Epithelial cell of esophagus (primary cell): Measurements from ENCODE around the gene CAMK1D.

Experiments
- DNase-seq: peaks from one replicate; pipeline ENCODE4 v3.0.0; 2010; ENCODE audit warnings: low read depth
- H3K4me3 ChIP-seq: 2 replicates; pipeline ENCODE4 v1.5.1; 2011; ENCODE audit warnings: mild to moderate bottlenecking, low read length, control low read depth
- TF ChIP-seq, protein P1 (sequence below): IDR thresholded peaks from 2 replicates; pipeline ENCODE4 v1.5.1; 2011; ENCODE audit warnings: low read depth, mild to moderate bottlenecking, low read length, control low read depth, inconsistent platforms; ENCODE audit not compliant: insufficient read depth; ENCODE audit errors: missing control alignments

CAMK1D gene

DNA sequence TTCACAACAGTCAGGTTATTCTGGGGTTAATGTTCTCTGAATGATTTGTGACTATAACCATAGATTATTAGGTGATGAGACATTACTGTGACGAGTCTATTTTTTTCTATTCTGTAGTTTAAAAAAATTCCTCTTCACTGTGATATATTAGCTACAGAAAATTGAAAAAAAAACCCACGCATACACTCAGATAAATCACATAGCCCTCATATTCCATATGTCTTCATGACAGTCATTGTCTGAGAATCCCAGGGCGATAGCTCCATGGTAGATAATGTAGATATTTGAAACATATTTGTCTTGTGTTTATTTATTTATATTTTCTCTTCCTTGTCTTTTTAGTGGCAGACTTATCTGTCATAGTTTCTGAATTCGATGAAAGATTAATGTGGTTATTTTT lies 110.0 kb downstream of the CAMK1D start:
- no peak overlapping the region for H3K4me3 ChIP-seq
- no peak for DNase-seq
- TF ChIP-seq, protein P1, sequence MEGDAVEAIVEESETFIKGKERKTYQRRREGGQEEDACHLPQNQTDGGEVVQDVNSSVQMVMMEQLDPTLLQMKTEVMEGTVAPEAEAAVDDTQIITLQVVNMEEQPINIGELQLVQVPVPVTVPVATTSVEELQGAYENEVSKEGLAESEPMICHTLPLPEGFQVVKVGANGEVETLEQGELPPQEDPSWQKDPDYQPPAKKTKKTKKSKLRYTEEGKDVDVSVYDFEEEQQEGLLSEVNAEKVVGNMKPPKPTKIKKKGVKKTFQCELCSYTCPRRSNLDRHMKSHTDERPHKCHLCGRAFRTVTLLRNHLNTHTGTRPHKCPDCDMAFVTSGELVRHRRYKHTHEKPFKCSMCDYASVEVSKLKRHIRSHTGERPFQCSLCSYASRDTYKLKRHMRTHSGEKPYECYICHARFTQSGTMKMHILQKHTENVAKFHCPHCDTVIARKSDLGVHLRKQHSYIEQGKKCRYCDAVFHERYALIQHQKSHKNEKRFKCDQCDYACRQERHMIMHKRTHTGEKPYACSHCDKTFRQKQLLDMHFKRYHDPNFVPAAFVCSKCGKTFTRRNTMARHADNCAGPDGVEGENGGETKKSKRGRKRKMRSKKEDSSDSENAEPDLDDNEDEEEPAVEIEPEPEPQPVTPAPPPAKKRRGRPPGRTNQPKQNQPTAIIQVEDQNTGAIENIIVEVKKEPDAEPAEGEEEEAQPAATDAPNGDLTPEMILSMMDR: no peak

DNA sequence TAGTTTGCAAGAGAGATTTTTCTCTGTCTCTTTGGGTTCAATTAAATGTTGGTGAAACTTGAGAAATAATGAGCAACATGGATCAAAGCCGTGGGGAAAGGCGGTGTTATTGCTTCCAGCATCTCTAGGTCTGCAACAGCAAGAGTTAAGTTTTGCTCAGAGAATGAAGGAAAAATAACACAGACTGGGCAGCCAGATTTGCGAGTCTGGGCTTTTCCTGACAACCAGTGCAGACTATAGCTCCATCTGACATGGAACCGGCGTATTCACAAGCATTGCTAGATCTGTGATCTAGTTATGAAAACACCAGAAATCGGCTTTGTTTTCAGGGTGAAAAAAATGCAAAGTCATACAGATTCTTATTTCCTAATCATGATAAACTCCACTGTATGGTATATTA lies 110.4 kb downstream of the CAMK1D start:
- TF ChIP-seq, protein P1: no peak
- no peak for DNase-seq
- no peak overlapping the region for H3K4me3 ChIP-seq

DNA sequence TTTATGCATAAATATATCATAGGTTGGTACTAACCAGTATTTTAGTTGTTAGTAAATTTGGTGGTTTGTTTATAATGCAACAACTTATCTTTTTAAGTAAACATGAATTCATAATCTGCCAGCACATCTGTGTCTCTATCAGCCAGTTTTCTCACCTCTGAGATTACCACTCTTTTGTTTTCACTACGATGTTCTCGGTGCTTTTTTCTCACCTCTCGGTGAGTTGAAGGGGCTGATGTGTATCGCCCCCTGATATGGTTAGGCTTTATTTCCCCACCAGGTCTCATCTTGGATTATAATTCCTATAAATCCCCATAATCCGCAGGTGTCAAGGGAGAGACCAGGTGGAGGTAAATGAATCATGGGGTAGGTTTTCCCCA lies 114.1 kb downstream of the CAMK1D start:
- DNase-seq: no peak
- TF ChIP-seq, protein P1: no peak

DNA sequence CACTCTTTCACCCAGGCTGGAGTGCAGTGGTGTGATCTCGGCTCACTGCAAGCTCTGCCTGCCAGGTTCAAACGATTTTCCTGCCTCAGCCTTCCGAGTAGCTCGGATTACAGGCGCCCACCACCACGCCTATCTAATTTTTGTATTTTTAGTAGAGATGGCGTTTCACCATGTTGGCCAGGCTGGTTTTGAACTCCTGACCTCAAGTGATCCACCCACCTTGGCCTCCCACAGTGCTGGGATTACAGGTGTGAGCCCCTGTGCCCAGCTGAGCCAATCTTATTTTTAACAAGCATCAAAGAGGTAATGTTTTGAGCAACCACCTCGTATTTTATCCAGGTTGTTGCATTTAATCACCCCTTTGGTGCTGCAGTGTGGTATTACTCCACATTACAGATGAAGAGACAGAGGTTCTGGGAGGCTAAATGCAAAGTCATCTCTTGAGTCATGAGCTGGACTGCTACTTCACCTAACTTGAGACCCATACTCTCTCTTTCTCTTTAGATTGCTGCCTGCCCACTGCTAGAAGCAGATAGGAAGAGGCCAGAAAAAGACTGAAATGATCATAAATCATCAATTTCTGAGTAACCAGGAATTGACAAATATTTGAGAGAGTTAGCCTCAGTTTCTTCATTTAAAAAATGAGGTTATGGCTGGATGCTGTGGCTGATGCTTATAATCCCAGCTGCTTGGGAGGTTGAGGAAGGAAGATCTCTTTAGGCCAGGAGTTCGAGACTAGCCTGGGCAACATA lies 116.2 kb downstream of the CAMK1D start:
- TF ChIP-seq, protein P1: no peak
- no peak overlapping the region for H3K4me3 ChIP-seq
- DNase-seq: no peak

More for the DNA sequence above, 114.1 kb downstream of the CAMK1D start:
- H3K4me3 ChIP-seq: no peak overlapping the region

DNA sequence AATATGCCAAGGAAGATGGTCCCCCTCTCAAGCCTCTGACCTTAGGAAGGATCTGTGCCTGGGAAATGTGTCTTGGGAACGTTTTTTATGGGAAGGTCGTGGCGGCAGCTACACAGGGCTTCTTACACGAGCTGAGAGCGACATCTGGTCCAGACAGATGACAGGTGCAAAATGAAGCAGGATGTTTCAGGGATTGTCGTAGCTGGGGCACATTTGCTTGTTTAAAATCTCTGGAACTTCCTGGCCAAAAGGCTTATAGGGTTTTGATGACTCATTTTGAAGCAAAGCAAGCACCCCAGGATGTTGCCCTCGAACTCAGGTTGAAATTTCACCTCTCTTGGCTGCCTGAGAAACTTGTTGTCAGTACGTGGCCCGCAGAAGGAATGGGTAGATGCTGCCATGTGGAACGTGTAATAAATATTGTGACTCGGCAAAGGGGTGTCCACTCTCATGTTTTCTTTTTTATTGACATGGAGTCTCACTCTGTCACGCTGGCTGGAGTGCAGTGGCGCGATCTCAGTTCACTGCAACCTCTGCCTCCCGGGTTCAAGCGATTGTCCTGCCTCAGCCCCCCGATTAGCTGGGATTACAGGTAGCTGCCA lies 117.5 kb downstream of the CAMK1D start:
- no peak overlapping the region for H3K4me3 ChIP-seq
- DNase-seq: no peak
- TF ChIP-seq, protein P1: no peak

DNA sequence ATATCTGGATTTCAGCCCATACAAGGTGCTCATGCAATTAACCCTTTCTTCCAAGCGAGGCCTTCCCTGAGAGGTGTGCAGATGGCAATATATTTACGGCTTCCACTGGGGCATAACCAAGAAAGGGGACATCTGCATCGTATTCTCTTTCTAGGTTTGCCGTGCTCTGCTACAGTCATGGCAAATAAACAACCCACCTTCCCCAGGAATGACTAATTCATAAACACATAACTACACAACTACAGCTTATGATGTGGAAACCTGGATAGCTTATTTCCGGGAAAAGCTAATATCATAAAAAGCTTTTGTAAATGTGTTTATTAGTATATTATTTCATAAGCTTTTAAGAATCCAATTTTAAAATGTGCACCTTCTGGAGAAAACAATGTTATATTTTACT lies 120.0 kb downstream of the CAMK1D start:
- TF ChIP-seq, protein P1: no peak
- H3K4me3 ChIP-seq: no peak overlapping the region
- no peak for DNase-seq

DNA sequence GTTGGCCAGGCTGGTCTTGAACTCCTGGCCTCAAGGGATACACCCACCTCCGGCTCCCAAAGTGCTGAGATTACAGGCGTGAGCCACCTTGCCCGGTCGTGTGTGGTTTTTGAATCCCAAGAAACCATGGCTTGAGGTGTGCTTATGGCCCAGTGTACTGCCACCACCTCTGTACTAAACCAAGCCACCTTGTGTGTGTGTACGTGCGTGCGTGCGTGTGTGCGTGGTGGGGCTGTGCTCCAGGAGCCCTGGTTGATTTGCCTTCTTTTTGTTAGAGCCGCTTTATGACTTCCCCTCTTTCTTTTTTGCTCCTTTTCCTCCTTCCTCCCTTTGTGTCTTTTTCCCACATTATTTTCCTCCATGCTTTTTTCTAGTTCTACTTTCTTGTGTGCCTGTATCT lies 121.4 kb downstream of the CAMK1D start:
- DNase-seq: no peak
- H3K4me3 ChIP-seq: no peak overlapping the region
- TF ChIP-seq, protein P1: no peak
